ENCODE results near the gene SAA4. TPM values are rescaled to one million over a fixed set of nuclear protein-coding genes. Genes with fewer than 3 reads are reported as not detected.
"Not testable (repeated sequence)": the region's sequence is repeated elsewhere in the genome, so short reads cannot be mapped to it uniquely, and the experiment has no call there.

Gene SAA4
- total RNA-seq, 1 donor from 2014 or later = not detected

- intact Hi-C loops (cut with micrococcal nuclease) = no loop called here
Measured at GRCh38 chr11:18191376-18191775, 45.2 kb downstream of the SAA4 start.

GRCh38 chr11:18189476-18190245, 46.9 kb downstream of the SAA4 start:
- intact Hi-C loops (cut with micrococcal nuclease) = not testable (repeated sequence)

GRCh38 chr11:18188796-18189195, 47.8 kb downstream of the SAA4 start:
- intact Hi-C loops (cut with micrococcal nuclease) = no loop called here

Other genes starting within 250 kb of the SAA4 start
- gene SERGEF, start 223.8 kb downstream of the SAA4 start, total RNA-seq = 31.6 and 32.6 TPM in 2 replicates
- gene TPH1, start 190.5 kb downstream of the SAA4 start, total RNA-seq = 0.39 TPM in 2 replicates
- 33.7 and 36.2 TPM in 2 replicates for gene SAAL1, start 130.7 kb downstream of the SAA4 start, total RNA-seq
- gene MRGPRX3, start 104.2 kb downstream of the SAA4 start, total RNA-seq = not detected in 2 replicates
- not detected in 2 replicates for gene MRGPRX4, start 64.0 kb downstream of the SAA4 start, total RNA-seq
- gene SAA2, start 11.9 kb upstream of the SAA4 start, total RNA-seq = not detected in 2 replicates
- not detected in 2 replicates for gene SAA1, start 29.5 kb upstream of the SAA4 start, total RNA-seq
- 20.7 and 21.5 TPM in 2 replicates for gene HPS5, start 85.3 kb upstream of the SAA4 start, total RNA-seq
- gene GTF2H1, start 85.8 kb upstream of the SAA4 start, total RNA-seq = 60.3 and 61.2 TPM in 2 replicates
- 1,201 and 1,212 TPM in 2 replicates for gene LDHA, start 157.8 kb upstream of the SAA4 start, total RNA-seq
- not detected in 2 replicates for gene LDHC, start 175.5 kb upstream of the SAA4 start, total RNA-seq
- 0.11 TPM in 1 of 2 replicates, not detected in the other for gene LDHAL6A, start 219.1 kb upstream of the SAA4 start, total RNA-seq

Measured in T-helper 2 cell treated with Interferon-gamma antibody and Interleukin-4, amounts not matched to agents 100 ng/mL and 5 ng/mL, for 36 hours (primary cell).